SK-N-SH (cell line): ENCODE data around the gene FKBP2. TPM values are rescaled to one million over a fixed set of nuclear protein-coding genes. Genes with fewer than 3 reads are reported as not detected.

Source experiments
- CTCF ChIA-PET: fragments of 300-600, 350-600 bp; formaldehyde crosslinking; extraction: SDS; loops from one replicate; lab custom pipeline; 2021; lab: Yijun Ruan, JAX
- POLR2A ChIA-PET: fragments of 350-600 bp; sonication (Branson Sonifier 250); formaldehyde crosslinking; extraction: SDS; loops from one replicate; lab custom pipeline; 2020; ENCODE audit warnings: antibody characterized with exemption, inconsistent platforms; lab: Yijun Ruan, JAX
- DNase-seq: peaks from one replicate; pipeline ENCODE4 v3.0.0; 2012
- H2AFZ ChIP-seq: fragments of 200-600 bp; sonication (generic); 2 replicates; pipeline ENCODE4 v1.8.1; 2016; ENCODE audit warnings: antibody characterized with exemption, mild to moderate bottlenecking, low read depth
- H3F3A ChIP-seq: fragments of 200-600 bp; sonication (generic); replicated peaks from 2 replicates; pipeline ENCODE3; 2016; ENCODE audit warnings: antibody characterized with exemption, mild to moderate bottlenecking; ENCODE audit not compliant: insufficient read depth
- H3K27ac ChIP-seq, 2 experiments: fragments of 200-500 bp in 1 of 2; fragments of 200-600 bp in 1 of 2; sonication (Bioruptor generic) in 1 of 2; sonication (generic), shearing (Covaris generic) in 1 of 2; 2 replicates each; pipeline versions ENCODE4 v1.5.1 to v1.6.1; 2014 to 2016; ENCODE audit warnings: low read depth in 2 of 2, inconsistent platforms in 1 of 2, low read length in 1 of 2, mild to moderate bottlenecking in 1 of 2, mixed read lengths in 1 of 2
- H3K27me3 ChIP-seq: fragments of 200-600 bp; sonication (generic), shearing (Covaris generic); 2 replicates; pipeline ENCODE4 v1.6.1; 2016; ENCODE audit warnings: mixed run types; ENCODE audit not compliant: insufficient read depth
- H3K36me3 ChIP-seq, 2 experiments: fragments of 200-500 bp in 1 of 2; fragments of 200-600 bp in 1 of 2; sonication (Bioruptor generic) in 1 of 2; sonication (generic) in 1 of 2; replicated peaks in 1 of 2; 2 replicates each; pipeline versions ENCODE3 to v1.5.1; 2014 to 2016; ENCODE audit warnings: low read length in 1 of 2, mild to moderate bottlenecking in 1 of 2; ENCODE audit not compliant: insufficient read depth in 2 of 2, control insufficient read depth in 1 of 2
- H3K4me1 ChIP-seq, 2 experiments: fragments of 200-500 bp in 1 of 2; fragments of 200-600 bp in 1 of 2; sonication (Bioruptor generic) in 1 of 2; sonication (generic), shearing (Covaris generic) in 1 of 2; 2 replicates each; pipeline versions ENCODE4 v1.5.1 to v1.6.1; 2014 to 2016; ENCODE audit warnings: low read depth in 1 of 2, low read length in 1 of 2, mixed run types in 1 of 2; ENCODE audit not compliant: insufficient read depth in 2 of 2, control insufficient read depth in 1 of 2
- H3K4me2 ChIP-seq: fragments of 200-600 bp; sonication (generic), shearing (Covaris generic); 2 replicates; pipeline ENCODE4 v1.6.1; 2017; ENCODE audit warnings: mixed run types
- H3K4me3 ChIP-seq, 2 experiments: fragments of 200-500 bp in 1 of 2; fragments of 200-600 bp in 1 of 2; sonication (Bioruptor generic) in 1 of 2; sonication (generic), shearing (Covaris generic) in 1 of 2; 2 replicates each; pipeline versions ENCODE4 v1.5.1 to v1.8.1; 2014 to 2016; ENCODE audit warnings: low read depth in 2 of 2, inconsistent platforms in 1 of 2, low read length in 1 of 2, mild to moderate bottlenecking in 1 of 2, mixed read lengths in 1 of 2, moderate library complexity in 1 of 2
- H3K79me2 ChIP-seq: fragments of 200-600 bp; sonication (generic); 2 replicates; pipeline ENCODE4 v1.8.1; 2017; ENCODE audit warnings: mild to moderate bottlenecking; ENCODE audit not compliant: insufficient read depth
- H3K9ac ChIP-seq: fragments of 200-600 bp; sonication (generic); 2 replicates; pipeline ENCODE4 v1.6.1; 2017; ENCODE audit warnings: mixed run types
- H3K9me2 ChIP-seq: fragments of 200-600 bp; sonication (generic); 2 replicates; pipeline ENCODE4 v1.6.1; 2017; ENCODE audit warnings: mixed run types
- H3K9me3 ChIP-seq: fragments of 200-600 bp; sonication (generic); 2 replicates; pipeline ENCODE4 v1.6.1; 2017; ENCODE audit warnings: mixed run types, mild to moderate bottlenecking, moderate library complexity
- H4K20me1 ChIP-seq: fragments of 200-600 bp; sonication (generic); 2 replicates; pipeline ENCODE4 v1.6.1; 2017; ENCODE audit warnings: mild to moderate bottlenecking, mixed run types; ENCODE audit not compliant: insufficient read depth
- CHD2 ChIP-seq: fragments of 150-350 bp; IDR thresholded peaks from 2 replicates; pipeline ENCODE4 v1.6.1; 2018; ENCODE audit warnings: low read length; ENCODE audit not compliant: partially characterized antibody
- CTCF ChIP-seq: fragments of 200-600 bp; sonication (generic); IDR thresholded peaks from 2 replicates; pipeline ENCODE4 v1.6.1; 2017; ENCODE audit warnings: antibody characterized with exemption, mild to moderate bottlenecking, moderate library complexity
- ELF1 ChIP-seq: IDR thresholded peaks from 2 replicates; pipeline ENCODE4 v1.4.0; 2012
- EP300 ChIP-seq, 2 experiments: IDR thresholded peaks; 2 replicates each; pipeline versions ENCODE4 v1.4.0 to v1.6.1; 2012; ENCODE audit warnings: borderline replicate concordance in 1 of 2, low read depth in 1 of 2, low read length in 1 of 2
- EZH2phosphoT487 ChIP-seq: fragments of 200-600 bp; sonication (generic); IDR thresholded peaks from 2 replicates; pipeline ENCODE4 v1.6.1; 2017; ENCODE audit warnings: low read depth, mixed run types, mild to moderate bottlenecking, antibody characterized with exemption, moderate library complexity, borderline replicate concordance
- FOSL2 ChIP-seq: IDR thresholded peaks from 2 replicates; pipeline ENCODE4 v1.4.0; 2012; ENCODE audit warnings: low read depth, mild to moderate bottlenecking, moderate library complexity, borderline replicate concordance
- FOXJ3 ChIP-seq: sonication (generic); formaldehyde crosslinking; IDR thresholded peaks from 2 replicates; pipeline ENCODE4 v1.5.1; 2020; ENCODE audit warnings: mild to moderate bottlenecking, missing genetic modification reagents
- FOXM1 ChIP-seq: IDR thresholded peaks from 2 replicates; pipeline ENCODE4 v1.4.0; 2012; ENCODE audit warnings: low read depth, mild to moderate bottlenecking
- GABPA ChIP-seq: IDR thresholded peaks from 2 replicates; pipeline ENCODE4 v1.4.0; 2012; ENCODE audit warnings: low read depth, mild to moderate bottlenecking
- GATA2 ChIP-seq: sonication (generic); formaldehyde crosslinking; IDR thresholded peaks from 2 replicates; pipeline ENCODE4 v1.5.0; 2020; ENCODE audit warnings: mild to moderate bottlenecking, missing genetic modification reagents
- IRF3 ChIP-seq: fragments of 150-350 bp; IDR thresholded peaks from 2 replicates; pipeline ENCODE4 v1.6.1; 2016; ENCODE audit warnings: mild to moderate bottlenecking, low read depth, low read length
- JUND ChIP-seq: IDR thresholded peaks from 2 replicates; pipeline ENCODE4 v1.4.0; 2012
- MAX ChIP-seq: IDR thresholded peaks from 2 replicates; pipeline ENCODE4 v1.4.0; 2012; ENCODE audit warnings: low read depth
- MXI1 ChIP-seq: IDR thresholded peaks from 2 replicates; pipeline ENCODE4 v1.6.1; 2012; ENCODE audit warnings: mild to moderate bottlenecking, low read depth, low read length, improper control_type of control experiment
- PBX3 ChIP-seq: IDR thresholded peaks from 2 replicates; pipeline ENCODE4; 2012
- POLR2AphosphoS5 ChIP-seq: IDR thresholded peaks from 2 replicates; pipeline ENCODE4 v1.6.1; 2012; ENCODE audit warnings: low read depth, low read length
- RAD21 ChIP-seq: IDR thresholded peaks from 2 replicates; pipeline ENCODE4 v1.6.1; 2012; ENCODE audit warnings: mild to moderate bottlenecking, low read length
- RCOR1 ChIP-seq: fragments of 150-350 bp; IDR thresholded peaks from 2 replicates; pipeline ENCODE4 v1.6.1; 2017; ENCODE audit warnings: antibody characterized with exemption, low read length
- RFX5 ChIP-seq: IDR thresholded peaks from 2 replicates; pipeline ENCODE4 v1.6.1; 2012; ENCODE audit warnings: mild to moderate bottlenecking, improper control_type of control experiment, low read length
- SMC3 ChIP-seq: IDR thresholded peaks from 2 replicates; pipeline ENCODE4 v1.6.1; 2012; ENCODE audit warnings: low read depth, low read length, improper control_type of control experiment
- TAF1 ChIP-seq: IDR thresholded peaks from 2 replicates; pipeline ENCODE4 v1.6.1; 2012; ENCODE audit warnings: low read depth, mild to moderate bottlenecking, low read length, moderate library complexity, borderline replicate concordance
- TCF12 ChIP-seq: IDR thresholded peaks from 2 replicates; pipeline ENCODE4 v1.4.0; 2012
- TEAD4 ChIP-seq: IDR thresholded peaks from 2 replicates; pipeline ENCODE4 v1.4.0; 2012; ENCODE audit warnings: mild to moderate bottlenecking, borderline replicate concordance; ENCODE audit not compliant: insufficient read depth
- USF2 ChIP-seq: fragments of 150-350 bp; IDR thresholded peaks from 2 replicates; pipeline ENCODE4 v1.6.1; 2017; ENCODE audit warnings: antibody characterized with exemption, low read length, low read depth, borderline replicate concordance
- YY1 ChIP-seq: IDR thresholded peaks from 2 replicates; pipeline ENCODE4 v1.4.0; 2012; ENCODE audit warnings: low read depth, mild to moderate bottlenecking
- ZBTB33 ChIP-seq: IDR thresholded peaks from 2 replicates; pipeline ENCODE4 v1.4.0; 2012; ENCODE audit warnings: low read depth, borderline replicate concordance
- WGBS: methylation state at CpG from one replicate; pipeline ENCODE4 v1.1.6; 2017; ENCODE audit warnings: low lambda C conversion rate; 5-methylcytosine and 5-hydroxymethylcytosine counted together
- polyA plus RNA-seq, 3 experiments: library from polyadenylated mRNA; depleted of rRNA; stranded (reverse); fragments of >200 nt; gene quantifications; 2 replicates each; pipeline ENCODE4 v1.2.3, GENCODE V29; 2012

The FKBP2 gene
- polyA plus RNA-seq, 1 of the 3 experiments (the other 2 are of a cell fraction), result 127 TPM

GRCh38 chr11:64268893-64269539, 28.1 kb downstream of the FKBP2 start:
- Histone ChIP-seq H3K27me3 (no peaks in the 10 kb centered on the region), H2AFZ (no peak overlapping the region), H3K4me2 (peak overlapping the region; percentile 89), H3K36me3 (peaks cover 14 to 20% of the 10 kb centered on the region in 2 experiments), H3K79me2 (peaks cover 19% of the 10 kb centered on the region), H4K20me1 (no peaks in the 10 kb centered on the region), H3K4me3 (peak overlapping the region; percentile 60 to 65), H3K27ac (peak overlapping the region; percentile 88 to 97), H3K9me2 (no peaks in the 10 kb centered on the region), H3K9me3 (no peaks in the 10 kb centered on the region), H3K4me1 (peaks cover 12 to 48% of the 10 kb centered on the region in 2 experiments; a peak in 2 of 4 replicates), H3K9ac (peak overlapping the region; percentile 63), H3F3A (peaks cover 40% of the 10 kb centered on the region)
- 4% methylated on average over 12 of the region's 34 CpGs for WGBS
- ChIA-PET CTCF (interaction anchor here (0.6 to 6.9 kb wide), 12 partner anchors 11 to 375 kb away, joined by 3 to 89 read pairs (median 6); partner anchors contain the start of genes ESRRA, FERMT3, KCNK4 and PLCB3), POLR2A (interaction anchor here (0.9 to 6.5 kb wide), 6 partner anchors 11 to 64 kb away, joined by 3 to 112 read pairs (median 8); partner anchors contain the start of genes BAD, ESRRA, FKBP2 and PLCB3)
- DNase-seq, result peak; percentile 60
- TF ChIP-seq FOSL2 (no peak), FOXM1 (no peak), POLR2AphosphoS5 (peak; percentile 41; the same call in 1 of the 2 replicates), EP300 (IDR thresholded peaks at IDR 0.05; ENCODE audit: borderline replicate concordance in 1 of 2, low read depth in 1 of 2, low read length in 1 of 2) (no peak), FOXJ3 (peak; percentile 2; the same call in 1 of the 2 replicates), RAD21 (no peak), USF2 (no peak), MXI1 (no peak), TAF1 (0 out of 2 replicates have a peak, but pooled peaks have one; percentile 7), ZBTB33 (no peak), GABPA (no peak), PBX3 (no peak), YY1 (no peak), TCF12 (no peak), ELF1 (no peak), CHD2 (no peak), TEAD4 (no peak), RCOR1 (no peak), EZH2phosphoT487 (no peak), IRF3 (no peak), JUND (no peak), GATA2 (CRISPR knock-in tag) (no peak), SMC3 (0 out of 2 replicates have a peak, but pooled peaks have one; percentile 0), RFX5 (no peak), MAX (no peak), CTCF (no peak)
